ENCODE measurements around the gene NCCRP1.

NCCRP1 gene

GRCh38 chr19:39180749-39181148, 16.0 kb upstream of the NCCRP1 start:
- no peak for DNase-seq (ENCODE audit: low spot score)

- DNase-seq (ENCODE audit: low spot score), result no peak
Measured at GRCh38 chr19:39181500-39182173, 15.1 kb upstream of the NCCRP1 start.

- DNase-seq (ENCODE audit: low spot score), result no peak
Measured at GRCh38 chr19:39182174-39182505, 14.6 kb upstream of the NCCRP1 start.

DNA sequence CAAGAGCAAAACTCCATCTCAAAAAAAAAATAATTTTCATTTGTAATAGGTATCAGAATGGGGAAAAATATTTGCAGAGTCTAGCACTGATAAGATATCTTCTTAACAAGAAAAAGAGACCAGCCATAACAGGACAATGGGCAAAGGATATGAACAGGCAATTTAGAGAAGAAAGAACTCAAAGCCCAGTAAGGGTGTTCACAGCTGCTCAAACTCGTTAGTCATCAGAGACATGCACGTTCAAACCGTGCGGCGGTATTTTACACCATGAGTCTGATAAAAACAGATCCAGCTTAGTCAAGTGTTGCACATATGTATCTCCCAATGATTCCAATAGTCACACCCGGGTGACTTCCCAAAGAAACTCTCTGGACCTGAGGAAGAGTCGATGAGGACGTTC, 13.7 kb upstream of the NCCRP1 start:
- no peak for DNase-seq (ENCODE audit: low spot score)

DNA sequence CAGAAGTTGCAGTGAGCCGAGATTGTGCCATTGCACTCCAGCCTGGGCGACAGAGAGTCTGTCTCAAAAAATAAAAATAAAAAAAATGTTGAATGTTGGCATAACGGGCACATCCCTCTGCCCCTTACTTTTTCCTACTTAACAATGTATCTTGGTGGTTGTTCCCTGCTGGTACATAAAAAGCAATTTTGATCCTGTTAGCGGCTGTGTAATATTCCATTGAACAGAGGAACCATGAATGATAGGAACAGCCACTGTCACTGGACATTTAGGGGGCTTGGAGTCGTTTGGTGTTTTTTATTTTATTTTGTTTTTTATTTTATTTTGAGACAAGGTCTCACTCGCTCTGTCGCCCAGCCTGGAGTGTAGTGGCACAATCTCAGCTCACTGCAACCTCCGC, 10.4 kb upstream of the NCCRP1 start:
- no peak for DNase-seq (ENCODE audit: low spot score)

- DNase-seq (ENCODE audit: low spot score), result no peak
Measured at GRCh38 chr19:39187552-39187943, 9.2 kb upstream of the NCCRP1 start.

DNA sequence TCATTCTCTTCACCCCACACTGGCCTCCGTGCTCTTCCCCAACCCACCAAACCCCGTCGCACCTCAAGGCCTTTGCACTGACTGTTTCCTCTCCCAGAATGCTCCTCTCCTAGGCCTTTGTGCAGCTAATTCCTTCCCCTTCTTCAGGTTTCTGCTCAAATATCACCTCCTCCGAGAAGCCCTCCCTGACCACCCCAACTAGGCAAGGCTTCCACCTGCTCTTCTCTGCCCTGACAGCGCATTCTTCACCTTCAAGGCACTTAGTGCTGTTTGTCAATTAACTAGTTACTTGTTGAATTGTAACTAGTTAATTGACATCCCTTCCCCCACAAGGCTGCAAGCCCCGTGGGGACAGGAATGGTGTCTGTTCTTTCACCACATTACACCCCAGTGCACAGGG, 7.8 kb upstream of the NCCRP1 start:
- no peak for DNase-seq (ENCODE audit: low spot score)

- DNase-seq (ENCODE audit: low spot score), result no peak
Measured at GRCh38 chr19:39190768-39191167, 6.0 kb upstream of the NCCRP1 start.

GRCh38 chr19:39192846-39193245, 3.9 kb upstream of the NCCRP1 start:
- no peak for DNase-seq (ENCODE audit: low spot score)

GRCh38 chr19:39193803-39194202, 3.0 kb upstream of the NCCRP1 start:
- DNase-seq (ENCODE audit: low spot score), result no peak

DNA sequence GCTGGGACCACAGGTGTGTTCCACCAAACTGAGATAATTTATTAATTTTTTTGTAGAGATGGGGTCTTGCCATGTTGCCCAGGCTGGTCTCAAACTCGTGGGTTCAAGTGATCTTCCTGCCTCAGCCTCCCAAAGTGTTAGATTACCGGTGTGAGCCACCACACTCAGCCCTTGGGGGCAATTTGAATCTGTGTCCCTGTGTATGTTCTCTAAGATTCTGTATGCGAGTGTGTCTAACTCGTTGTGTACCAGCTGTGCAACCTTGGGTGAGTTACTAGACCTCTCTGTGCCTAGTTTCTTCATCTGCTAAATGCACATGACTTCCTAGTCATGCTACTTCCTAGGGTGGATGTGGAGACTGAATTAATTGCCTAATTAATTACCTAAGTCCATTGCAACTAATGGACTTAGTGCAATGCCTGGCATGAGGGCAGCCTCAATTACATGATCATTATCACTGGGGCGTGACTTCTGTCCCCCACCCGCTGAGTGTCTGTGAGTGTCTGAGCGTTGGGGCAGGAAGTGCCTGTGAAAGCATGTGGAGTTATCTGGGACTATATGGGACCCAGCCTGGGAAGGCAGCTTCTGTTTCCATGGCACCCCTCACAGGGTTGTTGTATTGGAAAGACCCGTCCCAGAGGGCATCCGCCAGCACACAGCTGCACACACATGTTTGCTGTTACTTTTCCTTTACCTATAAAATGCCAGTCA, 1.8 kb upstream of the NCCRP1 start:
- no peak for DNase-seq (ENCODE audit: low spot score)

DNA sequence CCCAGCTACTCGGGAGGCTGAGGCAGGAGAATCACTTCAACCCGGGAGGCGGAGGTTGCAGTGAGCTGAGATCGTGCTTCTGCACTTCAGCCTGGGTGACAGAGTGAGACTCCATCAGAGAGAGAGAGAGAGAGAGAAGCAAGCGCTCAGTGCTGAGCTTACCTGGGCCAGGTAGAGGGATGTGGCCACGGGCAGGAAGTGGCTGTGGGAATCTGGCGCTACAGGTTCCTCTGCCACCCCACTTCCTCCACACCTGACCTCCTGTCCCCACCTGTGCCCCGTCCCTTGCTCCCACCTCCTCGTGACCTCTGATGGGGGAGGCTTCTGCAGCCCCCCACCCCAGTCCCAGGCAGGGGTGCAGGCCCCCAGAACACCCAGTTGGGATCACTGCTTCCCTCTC, 1.0 kb upstream of the NCCRP1 start:
- DNase-seq (ENCODE audit: low spot score), result no peak

DNA sequence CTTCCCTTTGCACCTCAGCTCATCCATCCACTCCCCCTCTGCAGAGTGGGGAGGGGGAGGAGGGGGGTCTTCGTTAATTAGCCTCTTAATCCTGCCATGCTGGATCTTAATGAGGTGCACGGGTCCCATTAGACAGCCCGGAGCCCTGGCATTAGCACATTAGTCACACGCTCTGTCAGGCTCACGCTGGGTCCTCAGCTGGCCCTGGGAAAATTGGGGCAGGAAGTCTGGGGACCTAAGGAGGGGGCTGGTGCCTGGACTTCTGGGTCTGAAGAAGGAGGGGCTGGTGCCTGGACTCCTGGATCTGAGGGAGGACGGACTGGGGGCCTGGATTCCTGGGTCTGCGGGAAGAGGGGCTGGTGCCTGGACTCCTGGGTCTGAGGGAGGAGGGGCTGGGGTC, 444 bp upstream of the NCCRP1 start:
- no peak for DNase-seq (ENCODE audit: low spot score)

DNA sequence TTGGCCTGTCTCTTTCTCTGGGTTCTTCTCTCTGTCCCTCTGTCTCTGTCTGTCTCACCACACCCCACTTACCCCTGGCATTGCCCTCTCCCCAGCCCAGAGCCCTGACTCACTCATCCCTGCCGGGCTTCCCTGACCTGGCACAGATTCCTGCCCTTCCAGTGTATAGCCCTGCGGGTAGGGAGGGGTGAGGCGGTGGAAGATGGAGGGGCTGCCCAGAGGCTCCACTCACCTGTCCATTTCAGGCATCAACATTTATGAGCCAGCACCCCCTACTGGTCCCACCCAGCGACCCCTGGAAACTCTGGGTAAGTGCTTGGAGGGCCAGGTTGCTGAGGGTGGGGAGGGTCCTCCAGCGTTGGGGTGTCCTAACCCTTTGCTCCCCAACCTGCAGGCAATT, 1.0 kb downstream of the NCCRP1 start:
- DNase-seq (ENCODE audit: low spot score), result no peak

GRCh38 chr19:39199025-39199424, 2.3 kb downstream of the NCCRP1 start:
- DNase-seq (ENCODE audit: low spot score), result peak; percentile 79

DNA sequence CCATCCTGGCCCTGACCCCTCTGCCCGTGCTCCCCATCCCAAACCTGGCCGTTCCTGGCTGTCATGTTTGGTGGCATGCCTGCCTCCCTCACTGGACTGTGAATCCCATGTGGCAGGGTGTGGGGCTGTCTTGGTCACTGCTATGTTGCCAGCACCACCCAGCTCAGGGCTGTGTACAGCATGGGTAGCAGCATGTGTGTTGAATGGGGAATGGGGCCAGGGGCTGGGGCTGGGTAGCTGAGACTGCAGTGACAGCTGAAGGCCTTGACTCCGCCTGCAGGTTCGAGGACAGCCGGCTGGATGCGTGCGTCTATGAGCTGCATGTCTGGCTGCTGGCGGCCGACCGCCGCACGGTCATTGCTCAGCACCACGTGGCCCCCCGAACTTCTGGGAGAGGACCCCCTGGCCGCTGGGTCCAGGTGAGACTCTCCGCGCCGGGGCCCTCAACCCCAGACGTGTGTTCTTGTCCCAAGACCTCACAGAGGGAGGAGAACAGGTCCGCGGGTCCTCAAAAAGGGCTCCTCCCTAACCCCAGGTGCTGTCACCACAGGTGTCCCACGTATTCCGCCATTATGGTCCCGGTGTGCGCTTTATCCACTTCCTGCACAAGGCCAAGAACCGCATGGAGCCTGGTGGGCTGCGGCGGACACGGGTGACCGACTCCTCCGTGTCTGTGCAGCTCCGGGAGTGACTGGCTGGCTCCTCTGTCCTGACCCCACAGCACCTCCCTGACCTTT, 3.5 kb downstream of the NCCRP1 start:
- no peak for DNase-seq (ENCODE audit: low spot score)

DNA sequence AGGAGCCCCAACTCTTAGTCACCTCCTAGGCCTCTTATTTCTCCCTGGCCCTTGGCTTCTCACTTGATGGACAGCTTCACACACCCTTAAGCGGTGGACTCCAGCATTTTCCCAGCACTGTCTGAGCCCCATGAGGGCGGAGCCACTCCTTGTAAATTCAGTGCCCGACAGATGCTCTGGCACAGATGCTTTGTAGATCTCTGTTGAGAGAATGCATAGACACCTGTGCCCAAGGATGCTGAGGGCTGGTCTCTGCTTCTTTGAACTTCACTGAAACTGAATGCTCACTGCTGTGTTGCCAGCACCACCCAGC, 4.0 kb downstream of the NCCRP1 start:
- DNase-seq (ENCODE audit: low spot score), result no peak

GRCh38 chr19:39202998-39203355, 6.2 kb downstream of the NCCRP1 start:
- no peak for DNase-seq (ENCODE audit: low spot score)

- peak; percentile 62 for DNase-seq (ENCODE audit: low spot score)
Measured at GRCh38 chr19:39203372-39204341, 6.9 kb downstream of the NCCRP1 start, which contains the start of gene SYCN. SYCN (minus strand) TSS chr19:39204263; CDS start chr19:39204254, 9 bp downstream.

GRCh38 chr19:39205449-39205764, 8.6 kb downstream of the NCCRP1 start:
- DNase-seq (ENCODE audit: low spot score), result no peak

- DNase-seq (ENCODE audit: low spot score), result no peak
Measured at GRCh38 chr19:39206122-39206521, 9.4 kb downstream of the NCCRP1 start.

DNA sequence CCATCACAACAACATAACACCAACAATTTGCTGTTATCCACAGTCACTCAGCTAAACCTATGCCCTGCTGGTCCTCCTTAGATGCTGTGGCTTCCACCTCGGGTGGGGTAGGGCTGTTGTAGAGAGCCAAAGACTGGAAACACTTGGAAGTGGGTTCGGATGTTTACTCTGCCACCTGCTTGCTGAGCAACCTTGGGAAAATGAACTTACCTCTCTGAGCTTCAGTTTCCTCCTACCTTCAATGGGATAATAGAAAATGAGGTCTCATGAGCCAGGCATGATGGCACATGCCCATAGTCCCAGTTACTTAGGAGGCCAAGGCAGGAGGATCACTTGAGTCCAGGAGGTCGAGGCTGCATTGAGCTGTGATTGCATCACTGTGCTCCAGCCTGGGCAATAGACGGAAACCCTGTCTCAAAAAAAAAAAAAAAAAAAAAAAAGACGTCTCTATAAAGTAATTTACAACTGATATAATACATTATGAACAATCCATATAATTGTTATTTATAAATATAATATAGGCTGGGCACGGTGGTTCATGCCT, 10.6 kb downstream of the NCCRP1 start:
- DNase-seq (ENCODE audit: low spot score), result no peak

All from iPS-NIHi11 (cell line).